SJCRH30 (cell line): ENCODE measurements around the gene CUL4A. TPM values are rescaled to one million over a fixed set of nuclear protein-coding genes. Genes with fewer than 3 reads are reported as not detected.
"Not testable (repeated sequence)": the region's sequence is repeated elsewhere in the genome, so short reads cannot be mapped to it uniquely, and the experiment has no call there.

Source experiments
- DNase-seq, 2 experiments: peaks; one replicate each; pipeline ENCODE4 v3.0.0-alpha.2; 2015 to 2020
- H3K27ac ChIP-seq: fragments of 250-450 bp; sonication (Bioruptor Pico); 2 replicates; pipeline ENCODE4 v1.5.1; 2020; ENCODE audit warnings: mild to moderate bottlenecking, moderate library complexity
- H3K27me3 ChIP-seq: fragments of 250-450 bp; sonication (Bioruptor Pico); 2 replicates; pipeline ENCODE4 v1.5.1; 2020; ENCODE audit warnings: mild to moderate bottlenecking, moderate library complexity
- H3K36me3 ChIP-seq: fragments of 250-450 bp; sonication (Bioruptor Pico); 2 replicates; pipeline ENCODE4 v1.5.1; 2020; ENCODE audit warnings: mild to moderate bottlenecking, moderate library complexity
- H3K4me1 ChIP-seq: fragments of 250-450 bp; sonication (Bioruptor Pico); 2 replicates; pipeline ENCODE4 v1.5.1; 2020; ENCODE audit warnings: mild to moderate bottlenecking, moderate library complexity
- H3K4me3 ChIP-seq: fragments of 250-450 bp; sonication (Bioruptor Pico); 2 replicates; pipeline ENCODE4 v1.5.1; 2020; ENCODE audit warnings: mild to moderate bottlenecking, moderate library complexity
- H3K9me3 ChIP-seq: fragments of 250-450 bp; sonication (Bioruptor Pico); replicated peaks from 2 replicates; pipeline ENCODE4 v1.5.1; 2020; ENCODE audit warnings: mild to moderate bottlenecking, moderate library complexity
- total RNA-seq: library from RNA; depleted of rRNA; stranded (reverse); fragments of >200 nt; shearing (Covaris generic); gene quantifications from 2 replicates; pipeline ENCODE4 v1.2.3, GENCODE V29; 2014

CUL4A gene
- total RNA-seq, 1 experiment from 2014 or later: 67.4 TPM

DNA sequence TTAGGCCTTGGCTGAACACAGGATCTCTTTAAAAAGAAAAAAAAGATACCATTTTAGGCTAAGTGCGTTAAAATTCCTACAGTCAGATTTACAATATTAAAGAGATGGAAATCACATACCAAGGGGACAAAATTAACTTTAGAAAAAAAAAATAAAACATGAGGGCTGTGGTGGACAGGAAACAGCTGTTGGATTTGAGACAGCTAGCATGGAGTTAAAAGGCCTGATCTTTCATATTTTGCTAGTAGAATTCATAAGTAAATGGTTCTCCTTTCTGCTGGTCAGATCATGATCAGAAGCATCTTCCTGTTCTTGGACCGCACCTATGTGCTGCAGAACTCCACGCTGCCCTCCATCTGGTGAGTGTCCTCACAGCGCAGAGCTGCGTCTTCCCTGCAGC, 19.7 kb downstream of the CUL4A start:
- Histone ChIP-seq H3K4me3 (no peak overlapping the region), H3K9me3 (no peaks in the 10 kb centered on the region), H3K27me3 (no peaks in the 10 kb centered on the region), H3K4me1 (no peaks in the 10 kb centered on the region), H3K27ac (no peak overlapping the region), H3K36me3 (peaks cover 7% of the 10 kb centered on the region; the same call in 1 of the 2 replicates)
- DNase-seq: no peak

GRCh38 chr13:113229791-113230190, 20.4 kb downstream of the CUL4A start:
- no peak overlapping the region for H3K27ac ChIP-seq
- peaks cover 7% of the 10 kb centered on the region; the same call in 1 of the 2 replicates for H3K36me3 ChIP-seq
- H3K4me3 ChIP-seq: no peak overlapping the region
- H3K9me3 ChIP-seq: no peaks in the 10 kb centered on the region
- H3K4me1 ChIP-seq: no peaks in the 10 kb centered on the region
- no peak for DNase-seq
- no peaks in the 10 kb centered on the region for H3K27me3 ChIP-seq

DNA sequence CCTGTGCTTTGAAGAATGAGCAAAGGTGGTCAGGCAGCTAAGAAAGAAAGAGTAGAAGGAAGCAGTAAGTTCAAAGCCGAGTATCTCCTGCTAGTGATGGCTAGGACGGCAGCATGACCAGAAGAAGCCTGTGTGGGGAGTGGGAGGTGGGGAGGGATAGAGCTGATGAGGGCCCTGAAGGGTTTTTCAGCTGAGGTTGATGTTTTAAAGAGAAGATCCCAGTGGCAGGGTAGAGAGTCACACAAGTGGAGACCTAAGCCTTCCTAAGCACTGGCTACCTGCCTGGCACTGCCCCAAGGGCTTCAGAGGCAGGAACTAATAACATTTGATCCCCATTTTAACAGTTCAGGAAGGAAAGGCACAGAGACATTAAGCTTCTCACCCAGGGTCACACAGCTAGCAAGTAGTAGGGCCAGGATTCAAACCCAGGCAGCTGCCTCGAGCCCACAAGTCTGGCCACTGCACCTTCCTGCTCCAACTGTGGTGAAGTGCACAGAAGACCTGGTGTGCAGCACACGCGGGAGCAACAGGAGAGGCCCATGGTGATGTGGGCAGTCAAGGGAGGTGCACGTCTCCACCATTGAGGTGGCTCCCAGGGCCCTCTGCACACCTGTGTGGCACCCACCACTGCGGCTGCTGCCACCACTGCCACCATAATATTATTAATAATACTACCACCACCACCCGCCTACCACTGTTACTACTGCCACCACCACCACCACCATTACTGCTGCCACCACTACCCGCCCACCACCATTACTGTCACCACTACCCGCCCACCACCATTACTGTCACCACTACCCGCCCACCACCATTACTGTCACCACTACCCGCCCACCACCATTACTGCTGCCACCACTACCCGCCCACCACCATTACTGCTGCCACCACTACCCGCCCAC, 22.1 kb downstream of the CUL4A start:
- H3K4me3 ChIP-seq: no peak overlapping the region
- H3K36me3 ChIP-seq: peaks cover under 1% of the 10 kb centered on the region; the same call in 1 of the 2 replicates
- H3K27ac ChIP-seq: no peak overlapping the region
- no peaks in the 10 kb centered on the region for H3K27me3 ChIP-seq
- H3K9me3 ChIP-seq: no peaks in the 10 kb centered on the region
- no peaks in the 10 kb centered on the region for H3K4me1 ChIP-seq
- no peak for DNase-seq

- no peaks in the 10 kb centered on the region for H3K27me3 ChIP-seq
- peaks cover under 1% of the 10 kb centered on the region for H3K36me3 ChIP-seq
- no peak for DNase-seq
- no peaks in the 10 kb centered on the region for H3K4me1 ChIP-seq
- no peaks in the 10 kb centered on the region for H3K9me3 ChIP-seq
- no peak overlapping the region for H3K27ac ChIP-seq
- H3K4me3 ChIP-seq: no peak overlapping the region
Measured at GRCh38 chr13:113232208-113233003, 23.0 kb downstream of the CUL4A start.

DNA sequence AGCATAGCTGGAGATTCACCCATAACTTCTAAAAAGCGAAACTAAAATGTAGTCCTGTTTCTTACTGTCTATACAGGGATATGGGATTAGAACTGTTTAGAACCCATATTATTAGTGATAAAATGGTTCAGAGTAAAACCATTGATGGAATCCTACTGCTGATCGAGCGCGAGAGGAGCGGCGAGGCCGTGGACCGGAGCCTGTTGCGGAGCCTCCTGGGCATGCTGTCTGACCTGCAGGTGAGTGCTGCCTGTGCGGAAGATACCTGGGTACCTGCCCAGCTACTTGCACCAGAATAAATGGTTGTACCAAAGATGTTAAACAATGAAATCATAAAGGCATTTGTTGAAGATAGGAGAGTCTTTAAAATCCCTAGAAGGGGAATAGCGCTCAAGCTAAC, 23.7 kb downstream of the CUL4A start:
- Histone ChIP-seq H3K27ac (no peak overlapping the region), H3K4me3 (no peak overlapping the region), H3K36me3 (peaks cover 3% of the 10 kb centered on the region), H3K4me1 (no peaks in the 10 kb centered on the region), H3K9me3 (no peaks in the 10 kb centered on the region), H3K27me3 (no peaks in the 10 kb centered on the region)
- DNase-seq: no peak

GRCh38 chr13:113238536-113238935, 29.1 kb downstream of the CUL4A start:
- Histone ChIP-seq H3K4me3 (no peak overlapping the region), H3K27ac (no peak overlapping the region), H3K4me1 (no peaks in the 10 kb centered on the region), H3K36me3 (peaks cover 12% of the 10 kb centered on the region), H3K27me3 (no peaks in the 10 kb centered on the region), H3K9me3 (no peaks in the 10 kb centered on the region)
- DNase-seq: no peak

- no peak overlapping the region for H3K27ac ChIP-seq
- no peaks in the 10 kb centered on the region for H3K9me3 ChIP-seq
- H3K4me3 ChIP-seq: no peak overlapping the region
- no peaks in the 10 kb centered on the region for H3K27me3 ChIP-seq
- DNase-seq: no peak
- peaks cover 12% of the 10 kb centered on the region for H3K36me3 ChIP-seq
- no peaks in the 10 kb centered on the region for H3K4me1 ChIP-seq
Measured at GRCh38 chr13:113239357-113239756, 29.9 kb downstream of the CUL4A start.

- Histone ChIP-seq H3K9me3 (no peaks in the 10 kb centered on the region), H3K4me1 (no peaks in the 10 kb centered on the region), H3K27ac (no peak overlapping the region), H3K36me3 (peaks cover 12% of the 10 kb centered on the region), H3K27me3 (no peaks in the 10 kb centered on the region), H3K4me3 (no peak overlapping the region)
- no peak for DNase-seq
Measured at GRCh38 chr13:113239986-113240385, 30.6 kb downstream of the CUL4A start.

DNA sequence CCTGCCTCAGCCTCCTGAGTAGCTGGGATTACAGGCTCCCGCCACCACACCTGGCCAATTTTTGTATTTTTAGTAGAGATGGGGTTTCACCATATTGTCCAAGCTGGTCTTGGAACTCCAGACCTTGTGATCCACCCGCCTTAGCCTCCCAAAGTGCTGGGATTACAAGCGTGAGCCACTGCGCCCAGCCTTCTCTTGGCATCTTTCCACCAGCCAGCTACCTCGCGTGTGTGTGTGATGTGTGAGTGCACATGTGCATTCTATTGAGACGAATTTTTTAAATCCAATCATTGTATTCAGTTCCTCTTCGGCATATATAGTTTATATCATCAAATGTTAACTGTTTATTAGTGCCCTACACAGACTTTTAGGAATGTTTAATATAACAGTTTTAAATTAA, 32.2 kb downstream of the CUL4A start:
- not testable (repeated sequence) for H3K4me1 ChIP-seq, H3K4me3 ChIP-seq, DNase-seq, H3K27me3 ChIP-seq, H3K27ac ChIP-seq, H3K9me3 ChIP-seq
- peaks cover 21% of the 10 kb centered on the region for H3K36me3 ChIP-seq

- Histone ChIP-seq H3K27me3 (no peaks in the 10 kb centered on the region), H3K27ac (no peak overlapping the region), H3K36me3 (peaks cover 26% of the 10 kb centered on the region), H3K9me3 (no peaks in the 10 kb centered on the region), H3K4me1 (no peaks in the 10 kb centered on the region), H3K4me3 (no peak overlapping the region)
- DNase-seq: no peak
Measured at GRCh38 chr13:113243847-113244246, 34.4 kb downstream of the CUL4A start.

GRCh38 chr13:113245849-113246796, 36.7 kb downstream of the CUL4A start:
- no peaks in the 10 kb centered on the region for H3K9me3 ChIP-seq

DNA sequence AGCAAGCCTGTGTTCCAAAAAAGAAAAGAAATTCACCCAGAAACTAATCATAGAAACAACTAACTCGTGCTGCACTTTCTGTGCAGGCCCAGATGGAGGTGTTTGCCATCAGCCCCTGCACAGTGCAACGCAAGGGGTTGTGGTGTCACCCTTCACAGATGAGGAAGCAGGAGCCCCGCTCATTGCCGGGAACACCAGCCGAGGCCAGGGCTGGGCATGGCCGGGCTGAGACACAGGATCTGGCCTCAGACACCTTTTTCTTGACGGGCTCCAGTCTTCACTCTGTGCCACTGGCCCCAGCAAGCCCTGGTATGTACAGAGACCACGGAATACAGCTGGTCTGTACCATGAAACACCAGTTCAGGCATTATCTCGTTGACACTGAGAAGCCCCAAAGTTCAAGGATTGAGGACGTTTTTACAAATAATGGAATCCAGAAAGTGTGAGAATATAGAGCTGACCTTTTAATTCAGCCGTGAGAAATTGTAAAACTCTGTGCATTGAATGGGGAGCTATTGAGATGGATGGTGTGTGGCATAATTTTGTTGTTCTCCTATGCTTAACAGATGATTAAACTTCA, 43.2 kb downstream of the CUL4A start:
- no peaks in the 10 kb centered on the region for H3K27me3 ChIP-seq
- no peak overlapping the region for H3K4me3 ChIP-seq
- no peaks in the 10 kb centered on the region for H3K9me3 ChIP-seq
- no peak for DNase-seq
- no peak overlapping the region for H3K27ac ChIP-seq
- peaks cover 23% of the 10 kb centered on the region for H3K36me3 ChIP-seq
- no peaks in the 10 kb centered on the region for H3K4me1 ChIP-seq

More at GRCh38 chr13:113245849-113246796, 36.7 kb downstream of the CUL4A start:
- Histone ChIP-seq H3K4me3 (no peak overlapping the region), H3K4me1 (no peaks in the 10 kb centered on the region), H3K27me3 (no peaks in the 10 kb centered on the region), H3K27ac (no peak overlapping the region), H3K36me3 (peaks cover 29% of the 10 kb centered on the region)
- no peak for DNase-seq

DNA sequence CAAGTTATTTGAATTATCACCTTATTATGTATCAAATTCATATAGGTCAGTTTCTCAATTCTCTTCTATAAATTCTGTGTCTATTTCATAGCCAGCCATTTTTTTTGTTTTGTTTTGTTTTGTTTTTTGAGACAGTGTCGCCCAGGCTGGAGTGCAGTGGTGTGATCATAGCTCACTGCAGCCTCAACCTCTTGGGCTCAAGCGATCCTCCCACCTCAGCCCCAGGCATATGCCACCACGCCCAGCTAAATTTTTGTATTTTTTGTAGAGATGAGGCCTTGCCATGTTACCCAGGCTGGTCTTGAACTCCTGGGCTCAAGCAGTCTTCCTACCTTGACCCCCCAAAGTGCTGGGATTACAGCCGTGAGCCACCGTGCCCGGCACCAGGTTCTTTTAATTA, 48.5 kb downstream of the CUL4A start:
- not testable (repeated sequence) for H3K4me1 ChIP-seq, H3K27ac ChIP-seq, H3K9me3 ChIP-seq, DNase-seq, H3K27me3 ChIP-seq, H3K4me3 ChIP-seq
- peaks cover 48% of the 10 kb centered on the region for H3K36me3 ChIP-seq
